ENCODE measurements around the gene SLC25A40. TPM values are rescaled to one million over a fixed set of nuclear protein-coding genes. Genes with fewer than 3 reads are reported as not detected.
"Not testable (repeated sequence)": the region's sequence is repeated elsewhere in the genome, so short reads cannot be mapped to it uniquely, and the experiment has no call there.

The SLC25A40 gene
- total RNA-seq, 1 donor from 2014 or later = 7.5 TPM

DNA sequence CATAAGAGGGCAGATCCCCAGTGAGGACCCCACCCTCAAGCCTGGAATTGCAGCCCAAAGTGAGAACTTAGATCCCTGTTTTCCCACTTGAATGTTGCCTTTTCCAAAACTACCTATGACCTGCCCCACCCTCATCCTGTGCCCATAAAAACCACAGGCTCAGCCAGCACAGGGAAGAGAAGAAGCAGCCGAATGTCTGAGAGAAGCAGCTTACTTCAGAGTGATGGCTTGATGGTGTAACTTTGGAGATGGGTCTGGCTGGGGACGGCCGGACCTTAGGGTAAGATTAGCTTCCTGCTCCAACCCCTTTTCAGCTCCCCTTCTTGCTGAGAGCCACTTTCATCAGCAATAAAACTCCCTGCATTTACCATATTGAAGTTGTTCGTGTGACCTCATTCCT lies 5.7 kb downstream of the SLC25A40 start:
- no peak for DNase-seq

DNA sequence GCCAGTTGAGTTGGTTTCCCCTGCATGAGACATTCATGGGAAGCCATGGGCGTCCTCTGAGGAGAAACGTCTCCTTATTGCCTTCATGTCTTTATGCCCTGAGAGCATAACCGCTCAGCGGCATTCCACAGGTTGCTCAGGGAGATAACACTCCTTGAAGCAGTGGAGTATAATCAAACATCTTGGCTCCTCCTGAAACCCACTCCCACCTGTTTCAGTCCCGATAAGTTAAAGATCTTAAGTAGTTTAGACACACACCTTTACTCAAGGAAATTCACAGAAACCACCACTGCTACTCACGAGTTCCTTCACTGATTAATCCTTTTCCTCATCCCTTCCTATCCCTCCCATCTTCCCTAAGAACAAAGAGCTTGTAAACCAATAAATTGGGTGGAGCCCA lies 9.6 kb downstream of the SLC25A40 start:
- DNase-seq = not testable (repeated sequence)

DNA sequence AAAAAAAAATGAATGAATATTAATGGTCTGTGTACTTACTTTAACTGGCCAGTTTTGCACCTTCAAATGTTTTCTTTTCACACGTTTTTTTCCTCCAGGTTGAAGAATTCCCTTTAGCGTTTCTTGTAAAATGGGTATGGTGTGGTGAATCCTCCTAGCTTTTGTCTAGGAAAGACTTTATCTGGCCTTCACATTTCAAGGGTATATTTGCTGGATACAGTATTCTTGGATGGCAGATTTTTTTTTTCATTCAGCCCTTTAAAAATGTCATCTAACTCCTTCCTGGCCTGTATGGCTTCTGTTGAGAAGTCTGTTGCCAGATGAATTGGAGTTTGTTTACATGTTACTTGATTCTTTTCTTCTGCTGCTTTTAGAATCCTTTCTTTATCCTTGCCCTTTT lies 10.1 kb downstream of the SLC25A40 start:
- no peak for DNase-seq

DNA sequence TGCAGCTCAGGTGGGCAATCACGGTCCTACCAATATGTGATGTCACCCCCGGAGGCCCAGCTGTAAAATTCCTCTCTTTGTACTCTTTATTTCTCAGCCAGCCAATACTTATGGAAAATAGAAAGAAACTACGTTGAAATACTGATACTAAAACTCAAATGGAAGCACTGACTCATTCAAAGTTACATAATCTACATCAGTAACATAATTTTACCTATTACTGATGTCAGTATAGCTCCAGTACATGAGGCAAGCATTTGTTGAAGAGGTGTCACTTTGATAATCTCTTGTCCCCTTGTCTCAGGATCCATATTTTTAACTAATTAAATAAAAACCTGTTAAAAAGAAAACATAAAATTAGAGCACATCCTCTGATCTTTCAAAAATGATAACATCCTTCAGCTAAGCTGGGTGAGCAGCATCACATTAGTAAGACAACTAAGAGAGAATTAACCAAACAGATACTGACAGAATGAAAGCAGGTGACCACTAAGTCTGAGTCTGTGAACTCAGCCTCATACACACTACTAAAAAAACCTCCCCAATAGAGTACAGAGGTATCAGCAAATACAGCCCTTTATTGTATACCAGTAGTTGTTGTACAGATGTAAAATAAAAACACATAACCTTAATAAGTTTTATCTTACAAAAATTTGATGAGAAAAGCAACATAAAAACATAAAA lies 17.6 kb downstream of the SLC25A40 start:
- no peak for DNase-seq

DNA sequence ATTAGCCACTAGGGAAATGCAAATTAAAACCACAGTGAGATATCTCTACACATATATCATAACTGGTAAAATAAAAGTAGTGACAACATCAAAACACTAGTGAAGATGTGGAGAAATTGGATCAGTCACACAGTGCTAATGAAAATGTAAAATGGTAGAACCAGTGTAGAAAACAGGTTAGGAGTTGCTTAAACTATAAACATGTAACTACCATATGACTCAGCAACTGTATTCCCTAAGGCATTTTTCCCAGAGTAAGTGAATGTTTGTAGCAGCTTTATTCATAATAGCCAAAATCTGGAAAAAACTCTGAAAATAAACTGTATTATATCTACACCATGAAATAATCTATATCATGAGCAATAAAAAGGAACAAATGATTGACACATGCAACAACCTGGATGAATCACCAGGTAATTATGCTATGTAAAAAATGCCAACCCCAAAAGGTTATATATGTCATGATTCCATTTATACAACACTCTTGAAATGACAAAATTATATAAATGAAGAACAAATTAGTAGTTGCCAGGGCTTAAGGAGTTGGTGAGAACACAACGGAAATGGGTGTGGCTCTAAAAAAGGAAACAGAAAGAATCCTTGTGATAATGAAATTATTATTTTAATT lies 22.8 kb downstream of the SLC25A40 start:
- no peak for DNase-seq

DNA sequence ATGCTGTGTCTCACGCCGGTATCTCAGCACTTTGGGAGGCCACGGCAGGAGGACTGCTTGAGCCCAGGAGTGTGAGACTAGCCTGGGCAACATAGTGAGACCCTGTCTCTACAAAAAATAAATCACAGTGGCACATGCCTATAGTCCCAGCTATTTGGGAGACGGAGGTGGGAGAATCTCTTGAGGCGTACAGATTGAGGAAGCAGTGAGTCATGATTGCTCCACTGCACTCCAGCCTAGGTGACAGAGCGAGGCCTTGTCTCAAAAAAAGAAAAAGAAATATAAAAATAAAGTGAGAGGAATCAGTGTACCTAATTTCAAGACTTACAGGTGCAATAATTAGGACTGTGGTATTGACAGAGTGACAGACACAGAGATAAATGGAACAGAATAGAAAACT lies 23.9 kb downstream of the SLC25A40 start:
- peak; percentile 10 for DNase-seq

DNA sequence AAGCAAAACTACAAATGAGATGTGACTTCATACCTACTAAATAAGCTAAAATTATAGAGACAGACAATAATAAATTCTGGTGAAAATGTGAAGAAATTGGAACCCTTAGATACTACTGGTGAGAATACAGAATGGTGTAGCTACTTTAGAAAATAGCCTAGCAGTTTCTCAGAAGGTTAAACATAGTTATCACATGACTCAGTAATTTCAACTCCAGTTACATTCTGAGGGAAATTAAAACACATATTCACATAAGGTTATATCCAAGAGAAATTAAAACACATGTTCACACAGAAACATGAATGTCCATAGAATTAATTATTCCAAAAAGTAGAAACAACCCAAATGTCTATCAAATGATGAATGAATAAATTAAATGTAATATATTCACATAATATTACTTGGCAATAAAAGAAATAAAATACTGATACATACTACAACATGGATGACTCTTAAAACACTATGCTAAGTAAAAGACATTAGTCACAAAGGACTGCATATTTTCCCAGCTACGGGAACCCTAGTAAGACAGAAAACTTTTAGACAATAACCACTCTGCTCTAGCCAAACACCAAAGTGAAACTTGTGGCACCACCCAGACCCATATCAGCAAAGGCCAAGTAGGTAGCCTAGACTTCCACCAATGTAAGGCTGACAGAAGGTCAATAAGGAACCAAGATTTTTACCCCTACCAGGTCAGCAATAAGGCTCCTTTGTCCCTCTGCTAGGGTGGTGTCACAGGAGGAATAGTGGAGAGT lies 25.1 kb downstream of the SLC25A40 start:
- DNase-seq = no peak

DNA sequence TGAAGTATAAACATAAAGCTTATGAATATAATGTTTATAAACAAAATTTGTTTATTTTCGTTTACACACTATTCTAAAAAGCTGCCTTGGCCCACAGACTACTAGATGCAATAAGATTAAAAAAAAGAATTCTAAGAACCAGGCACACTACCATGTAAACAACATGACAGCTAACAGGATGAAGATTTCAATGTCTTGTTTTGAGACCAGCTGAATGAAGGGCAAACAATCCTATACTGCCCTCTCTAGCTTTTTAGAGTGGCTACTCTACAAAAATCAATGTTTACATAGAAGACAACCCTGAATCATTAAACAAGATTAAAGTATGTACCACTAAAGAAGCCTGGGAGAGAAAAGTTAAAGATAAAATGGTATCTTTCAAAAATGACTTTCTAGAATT lies 38.6 kb downstream of the SLC25A40 start:
- DNase-seq = no peak

DNA sequence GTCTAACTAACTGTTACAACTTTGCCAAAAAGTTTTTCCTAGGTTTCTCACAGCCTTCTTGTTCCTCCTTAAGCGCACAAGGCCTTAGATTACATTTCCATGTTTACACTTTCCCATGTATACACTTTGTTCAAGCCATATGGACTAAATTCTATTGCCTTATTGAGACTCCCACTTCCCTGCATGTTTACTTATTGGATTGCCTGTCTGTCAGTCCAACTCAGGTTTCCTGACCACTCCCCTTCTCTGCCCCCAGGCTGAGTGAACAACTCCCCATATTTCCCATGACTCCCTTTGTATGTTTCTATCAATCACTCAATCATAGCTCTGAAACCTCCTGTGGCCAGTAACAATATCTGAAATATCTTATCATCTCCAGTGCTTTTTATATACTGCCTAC lies 43.0 kb downstream of the SLC25A40 start:
- DNase-seq = no peak

DNA sequence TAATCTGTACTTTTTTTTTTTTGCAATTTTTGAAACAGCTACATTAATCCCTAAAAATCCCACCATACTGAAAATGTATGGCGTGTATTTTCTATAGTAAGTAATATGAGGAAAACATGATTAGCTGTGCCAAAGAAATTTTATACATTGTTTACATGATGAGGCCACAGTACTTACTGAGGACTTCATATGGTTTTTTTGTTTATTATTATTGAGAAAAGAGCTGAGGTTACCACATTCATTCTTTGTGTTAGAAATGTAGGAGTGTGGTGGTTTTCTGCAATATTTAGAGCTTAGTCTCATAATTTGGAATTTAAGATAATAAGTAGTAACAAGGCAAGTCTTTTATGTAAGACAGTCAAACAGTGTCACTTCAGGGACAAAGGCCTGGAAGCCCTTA lies 45.1 kb downstream of the SLC25A40 start:
- no peak for DNase-seq

DNA sequence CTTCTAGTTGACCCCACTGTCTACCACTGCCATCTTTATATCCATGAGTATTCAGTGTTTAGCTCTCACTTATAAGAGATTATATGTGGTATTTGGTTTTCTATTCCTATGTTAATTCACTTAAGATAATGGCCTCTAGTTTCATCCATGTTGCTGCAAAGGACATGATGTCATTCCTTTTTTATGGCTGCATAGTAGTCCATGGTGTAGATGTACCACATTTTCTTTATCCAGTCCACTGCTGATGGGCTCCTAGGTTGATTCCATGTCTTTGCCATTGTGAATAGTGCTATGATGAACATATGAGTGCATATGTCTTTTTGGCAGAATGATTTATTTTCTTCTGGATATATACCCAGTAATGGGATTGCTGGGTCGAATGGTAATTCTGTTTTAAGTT lies 47.8 kb downstream of the SLC25A40 start:
- not testable (repeated sequence) for DNase-seq

DNA sequence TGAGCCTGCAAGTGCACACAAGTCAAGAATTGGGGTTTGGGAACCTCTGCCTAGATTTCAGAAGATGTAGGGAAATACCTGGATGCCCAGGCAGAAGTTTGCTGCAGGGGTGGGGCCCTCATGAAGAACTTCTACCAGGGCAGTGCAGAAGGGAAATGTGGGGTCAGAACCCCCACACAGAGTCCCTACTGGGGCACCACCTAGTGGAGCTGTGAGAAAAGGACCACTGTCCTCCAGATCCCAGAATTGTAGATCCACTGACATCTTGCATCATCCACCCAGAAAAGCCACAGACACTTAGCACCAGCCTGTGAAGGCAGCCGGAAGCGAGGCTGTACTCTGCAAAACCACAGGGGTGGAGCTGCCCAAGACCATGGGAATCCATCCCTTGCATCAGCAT lies 50.8 kb downstream of the SLC25A40 start:
- not testable (repeated sequence) for DNase-seq

DNA sequence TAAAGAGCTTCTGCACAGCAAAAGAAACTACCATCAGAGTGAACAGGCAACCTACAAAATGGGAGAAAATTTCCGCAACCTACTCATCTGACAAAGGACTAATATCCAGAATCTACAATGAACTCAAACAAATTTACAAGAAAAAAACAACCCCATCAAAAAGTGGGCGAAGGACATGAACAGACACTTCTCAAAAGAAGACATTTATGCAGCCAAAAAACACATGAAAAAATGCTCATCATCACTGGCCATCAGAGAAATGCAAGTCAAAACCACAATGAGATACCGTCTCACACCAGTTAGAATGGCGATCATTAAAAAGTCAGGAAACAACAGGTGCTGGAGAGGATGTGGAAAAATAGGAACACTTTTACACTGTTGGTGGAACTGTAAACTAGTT lies 54.1 kb downstream of the SLC25A40 start:
- DNase-seq = not testable (repeated sequence)

DNA sequence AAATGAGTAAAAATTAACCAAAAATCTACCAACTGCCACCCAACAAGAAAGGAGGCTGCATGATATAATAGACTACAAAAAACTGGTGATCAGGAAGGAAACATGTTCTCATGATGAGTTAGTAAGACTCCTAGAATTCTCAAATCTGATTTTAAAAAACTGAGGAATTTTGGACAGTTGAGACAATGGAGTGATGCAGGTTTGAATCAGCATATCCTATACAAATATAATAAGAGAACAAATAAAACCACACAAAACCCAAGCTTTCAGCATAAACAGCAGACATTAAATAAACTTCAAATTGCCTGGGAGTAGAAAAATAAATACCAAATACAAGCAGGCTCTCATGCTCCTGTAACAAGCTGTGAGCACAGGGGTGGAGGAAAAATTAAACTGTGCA lies 57.8 kb downstream of the SLC25A40 start:
- peak; percentile 5 for DNase-seq

DNA sequence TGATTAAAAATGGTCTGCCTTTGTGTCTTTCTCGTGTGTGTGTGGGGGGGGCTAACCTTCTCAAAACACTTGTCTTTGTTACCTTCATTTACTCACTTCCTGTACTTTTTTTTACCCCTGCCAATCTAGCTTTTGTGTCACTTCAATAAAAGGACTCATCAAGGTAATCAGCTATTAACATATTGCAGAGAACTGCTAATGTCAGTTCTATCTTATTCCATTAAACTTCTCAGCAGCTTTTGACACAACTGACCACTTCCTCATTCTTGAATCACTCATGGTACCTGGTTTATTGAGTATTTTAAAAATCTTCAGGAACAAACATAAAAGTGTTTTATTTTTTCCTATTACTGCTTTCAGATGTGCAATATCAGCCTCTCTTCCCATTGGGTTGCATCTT lies 59.8 kb downstream of the SLC25A40 start:
- DNase-seq = no peak

DNA sequence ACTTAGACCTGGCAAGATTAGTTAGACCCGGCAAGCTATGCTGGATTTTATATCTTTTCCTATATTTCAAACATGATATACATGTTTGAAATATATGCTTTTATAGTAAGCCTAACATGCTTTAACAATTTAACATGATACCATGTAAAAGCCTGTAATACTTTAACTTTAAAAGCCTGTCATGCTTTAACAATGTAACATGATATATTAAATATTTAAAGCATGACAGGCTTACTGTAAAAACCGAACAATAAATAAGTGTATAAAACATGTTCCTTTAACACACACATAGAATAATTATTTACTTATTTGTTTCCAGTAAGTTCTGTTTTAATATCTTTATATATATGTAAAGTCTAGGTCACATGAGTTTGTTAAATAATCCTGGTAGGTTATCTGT lies 65.4 kb downstream of the SLC25A40 start:
- DNase-seq = no peak

DNA sequence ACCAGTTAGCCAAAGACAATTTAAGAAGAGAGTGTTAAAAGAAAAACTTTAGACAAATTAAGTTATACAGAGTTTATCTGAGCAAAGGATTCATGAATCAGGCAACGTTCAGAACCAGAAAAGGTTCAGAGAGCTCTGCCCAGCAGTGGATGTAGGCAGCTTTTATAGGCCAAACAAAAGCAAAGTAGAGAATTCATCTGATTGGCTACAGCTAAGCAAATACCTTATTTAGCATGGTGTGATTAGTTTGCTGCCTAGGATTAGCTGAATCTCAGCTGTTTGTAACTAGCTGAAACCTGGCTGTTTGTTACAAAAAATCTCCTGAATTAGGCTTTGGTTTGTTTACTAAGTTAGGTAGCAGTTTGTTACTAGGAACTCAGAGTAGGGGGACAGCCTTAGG lies 66.0 kb downstream of the SLC25A40 start:
- no peak for DNase-seq

DNA sequence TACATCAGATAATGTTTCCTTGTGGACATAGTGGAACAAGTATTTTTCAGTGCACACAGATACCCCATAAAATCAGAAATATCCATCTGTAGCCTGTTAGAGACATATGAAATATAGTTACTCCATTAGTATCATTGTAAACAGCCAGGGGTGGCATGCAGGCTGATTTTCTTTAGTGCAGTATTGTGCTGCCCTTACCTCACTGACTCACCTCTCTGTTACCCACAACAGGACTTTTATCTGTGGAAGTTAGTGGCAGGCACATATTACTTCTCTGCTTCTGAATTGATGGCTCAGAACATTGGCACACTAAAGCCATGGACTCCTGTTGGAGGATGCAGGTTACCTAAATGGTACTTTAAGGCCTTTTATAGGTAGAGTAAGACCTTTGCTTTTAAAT lies 70.0 kb downstream of the SLC25A40 start:
- DNase-seq = no peak

DNA sequence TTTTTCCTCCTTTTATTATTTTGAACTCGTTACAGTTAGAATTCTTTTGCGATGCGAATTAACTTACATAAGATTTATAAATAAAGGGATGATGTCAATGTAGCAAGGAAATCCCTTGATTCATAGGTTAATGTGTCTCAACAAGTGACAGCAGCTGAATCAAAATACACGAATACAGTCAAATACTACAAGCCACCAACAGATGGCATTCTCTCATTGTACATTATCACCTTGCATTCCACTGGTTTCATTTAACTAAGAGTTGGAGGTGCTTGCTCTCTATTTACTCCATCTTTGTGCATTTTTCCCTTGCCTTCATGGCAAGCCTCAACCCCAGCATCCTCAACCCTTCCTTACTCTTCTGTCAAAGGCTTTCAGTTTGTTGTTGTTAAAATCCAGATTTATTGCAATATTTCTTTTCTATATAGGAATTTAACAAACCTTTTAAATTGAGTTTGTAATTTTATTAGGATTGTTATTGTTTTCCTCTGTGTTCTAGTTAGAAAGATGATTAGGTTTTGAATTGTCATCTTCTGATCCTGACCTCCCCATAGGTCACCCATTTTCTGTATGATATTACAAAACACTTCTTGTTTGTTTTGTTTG lies 78.3 kb downstream of the SLC25A40 start:
- peak; percentile 76 for DNase-seq

DNA sequence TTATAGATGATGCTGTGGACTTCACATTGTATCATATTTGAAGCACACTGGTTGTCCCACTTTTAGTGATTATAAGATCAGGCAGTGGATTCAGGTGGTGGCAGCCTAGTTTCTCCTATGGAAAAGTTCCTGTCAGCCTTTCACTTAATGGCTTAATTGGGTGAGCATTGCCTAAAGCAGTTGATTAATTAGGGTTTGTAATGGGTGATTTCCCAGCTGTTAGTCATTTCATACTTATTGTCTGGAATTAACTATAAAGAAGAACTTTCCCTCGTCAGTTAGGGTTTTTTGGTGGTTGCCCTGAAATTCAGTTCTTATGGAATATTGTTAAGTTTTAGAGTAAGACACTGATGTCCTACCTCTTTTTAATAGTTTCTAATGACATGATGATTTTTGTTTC lies 78.8 kb downstream of the SLC25A40 start:
- DNase-seq = no peak

DNA sequence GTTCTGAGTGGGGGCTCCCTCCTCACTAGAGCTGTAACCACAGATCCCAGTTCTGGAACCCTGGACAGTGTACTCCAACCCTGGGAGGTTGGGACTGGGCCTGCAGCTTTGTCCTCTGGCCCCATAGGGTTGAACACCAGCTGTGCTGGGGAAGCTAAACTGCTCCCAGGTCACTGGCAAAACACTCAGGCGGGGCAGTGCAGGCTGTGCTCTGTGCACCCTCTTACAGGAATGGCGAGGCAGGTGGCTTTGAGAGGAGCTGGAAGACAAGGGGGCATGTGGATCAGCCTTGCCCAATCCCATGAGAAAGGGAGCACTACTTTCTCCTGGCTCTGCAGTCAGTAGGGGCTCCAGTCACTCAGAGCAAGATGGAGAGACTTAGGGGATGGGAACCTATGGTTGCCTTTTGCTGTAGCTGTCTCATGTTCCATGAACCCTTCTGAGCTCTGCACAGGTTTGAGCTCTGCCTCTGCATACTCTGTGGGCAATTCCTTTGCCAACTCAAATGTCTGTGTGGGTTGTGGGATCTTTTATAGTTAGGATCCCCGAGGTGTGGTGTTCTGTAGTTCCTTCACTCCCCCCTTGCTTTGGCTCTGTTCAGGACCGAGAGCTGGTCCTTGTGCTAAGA lies 90.7 kb downstream of the SLC25A40 start:
- no peak for DNase-seq

DNA sequence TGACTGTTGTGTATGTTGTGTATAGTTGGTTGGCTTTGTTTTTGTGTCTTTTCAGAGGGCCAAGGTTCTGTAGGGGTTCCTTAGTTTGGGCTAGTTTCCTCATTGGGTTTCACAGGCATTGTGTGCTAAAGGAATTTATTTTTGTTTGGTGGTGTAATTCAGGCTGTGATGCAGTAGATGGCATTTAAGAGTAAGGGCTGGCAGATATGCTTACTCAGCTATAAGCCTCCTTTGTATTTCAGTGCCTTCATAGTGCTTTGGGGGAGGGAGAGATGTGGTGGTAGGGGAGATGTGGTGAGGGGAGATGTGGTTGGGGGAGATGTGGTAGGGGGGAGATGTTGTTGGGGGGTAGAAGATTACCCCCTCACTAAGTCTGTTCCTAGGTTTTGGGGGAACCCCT lies 91.7 kb downstream of the SLC25A40 start:
- DNase-seq = no peak
